Glomerular visceral epithelial cell (primary cell): ENCODE results near the gene CLTCL1.

Source experiments
- DNase-seq: peaks from one replicate; pipeline ENCODE4 v3.0.0-alpha.2; 2016; ENCODE audit errors: extremely low spot score

Gene CLTCL1

DNA sequence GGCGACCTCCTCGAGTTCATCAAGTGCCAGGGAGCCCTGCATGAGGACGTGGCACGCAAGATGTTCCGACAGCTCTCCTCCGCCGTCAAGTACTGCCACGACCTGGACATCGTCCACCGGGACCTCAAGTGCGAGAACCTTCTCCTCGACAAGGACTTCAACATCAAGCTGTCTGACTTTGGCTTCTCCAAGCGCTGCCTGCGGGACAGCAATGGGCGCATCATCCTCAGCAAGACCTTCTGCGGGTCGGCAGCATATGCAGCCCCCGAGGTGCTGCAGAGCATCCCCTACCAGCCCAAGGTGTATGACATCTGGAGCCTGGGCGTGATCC is 159.9 kb downstream of the CLTCL1 start:
- DNase-seq, result no peak

GRCh38 chr22:19130959-19131684 is 160.4 kb downstream of the CLTCL1 start, which contains the start of gene TSSK2:
TSS of gene TSSK2 (plus strand) at chr22:19131308. CDS start at chr22:19131400, 92 bp downstream.
- no peak for DNase-seq

DNA sequence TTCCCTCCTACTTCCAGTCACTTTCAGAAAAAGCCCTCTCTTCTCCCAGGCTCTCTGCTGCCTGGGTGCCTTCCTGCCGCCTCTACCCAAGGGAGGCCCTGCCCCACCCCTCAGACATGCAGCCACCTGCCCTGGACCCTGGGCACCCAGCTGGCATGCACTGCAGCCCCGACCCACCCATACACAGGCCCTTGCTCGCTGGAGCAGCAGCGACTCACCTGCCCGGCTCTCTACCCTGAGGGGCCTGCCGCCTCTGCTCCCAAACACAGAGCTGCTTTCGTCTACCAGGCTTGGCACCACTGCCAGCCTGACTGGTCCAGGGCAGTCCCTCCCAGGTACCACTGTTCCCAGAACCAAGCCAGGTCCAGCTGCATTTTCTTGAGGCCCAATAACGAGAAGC is 161.6 kb downstream of the CLTCL1 start:
- DNase-seq, result no peak
